Measurements from ENCODE around the gene PCCA.

PCCA gene

DNA sequence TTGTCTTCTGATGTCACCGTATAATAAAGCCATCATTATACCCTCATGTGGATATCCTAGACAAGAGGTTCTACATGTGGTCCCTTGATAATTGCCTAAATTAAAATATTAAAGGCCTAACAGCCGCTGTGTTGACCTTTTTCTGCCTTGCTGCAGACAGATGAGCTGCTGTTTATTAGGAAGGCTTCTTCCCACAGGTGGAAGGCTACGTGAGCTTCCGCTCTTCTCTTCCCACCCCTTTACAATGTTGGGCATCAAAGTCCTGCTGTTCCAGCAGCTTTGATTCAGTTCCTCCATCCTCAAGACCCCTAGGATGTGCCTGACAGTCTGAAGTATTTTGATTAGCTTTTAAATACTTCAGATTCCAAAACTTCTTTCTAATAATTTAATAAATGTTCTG is 217.1 kb downstream of the PCCA start:
- H3K9ac ChIP-seq (ENCODE audit: low read length): no peak overlapping the region
- no peaks in the 10 kb centered on the region for H3K36me3 ChIP-seq (ENCODE audit: low read length)
- no peak overlapping the region for H2AFZ ChIP-seq (ENCODE audit: low read depth, low read length, severe bottlenecking)
- no peaks in the 10 kb centered on the region for H3F3A ChIP-seq (ENCODE audit: insufficient read depth)
- no peaks in the 10 kb centered on the region for H3K9me2 ChIP-seq (replicated peaks; ENCODE audit: insufficient read depth, low read length)
- H3K27ac ChIP-seq (ENCODE audit: low read depth, low read length): no peak overlapping the region
- H4K20me1 ChIP-seq (ENCODE audit: low read depth, low read length): no peaks in the 10 kb centered on the region
- H3K4me3 ChIP-seq (ENCODE audit: insufficient read depth, low read length, poor library complexity, severe bottlenecking): no peak overlapping the region
- H3K9me3 ChIP-seq (ENCODE audit: insufficient read depth, low read length): no peaks in the 10 kb centered on the region
- no peak overlapping the region for H3K4me2 ChIP-seq (ENCODE audit: low read depth, low read length, poor library complexity, severe bottlenecking)
- TF ChIP-seq CTCF (IDR thresholded peaks at IDR 0.05; ENCODE audit: insufficient read depth, low read length, poor library complexity, severe bottlenecking) (no peak), EZH2phosphoT487 (conservative IDR thresholded peaks at IDR 0.05; ENCODE audit: low read length) (no peak)
- no peaks in the 10 kb centered on the region for H3K79me2 ChIP-seq (ENCODE audit: insufficient read depth, low read length)
- H3K27me3 ChIP-seq (ENCODE audit: low read length): no peaks in the 10 kb centered on the region

DNA sequence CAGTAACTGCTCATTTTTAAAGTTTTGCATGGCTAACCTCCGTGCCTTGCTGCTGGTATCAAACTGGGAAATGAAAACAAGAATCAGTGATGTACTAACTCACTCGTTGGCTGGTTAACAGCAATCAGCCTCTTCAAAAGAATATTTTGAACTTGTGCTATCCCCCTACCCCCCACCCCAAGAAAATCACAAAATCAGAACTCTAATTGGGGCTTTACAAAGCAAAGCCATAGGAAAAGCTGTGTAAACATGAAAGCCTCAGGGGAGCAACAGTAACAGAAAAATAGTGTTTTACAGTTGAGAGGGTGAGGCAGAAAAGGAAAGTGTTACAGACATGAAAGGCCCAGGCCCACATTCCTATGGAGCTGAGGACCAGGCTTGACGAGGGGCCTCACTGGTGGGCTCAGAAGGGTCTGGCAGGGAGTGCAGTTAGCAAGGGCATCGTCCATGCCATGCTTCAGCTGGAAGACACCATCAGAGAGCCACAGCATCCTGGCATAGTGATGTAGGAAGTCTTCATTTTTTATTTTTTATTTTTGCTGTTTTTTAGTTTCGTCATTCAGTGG is 217.6 kb downstream of the PCCA start:
- no peak overlapping the region for H3K4me2 ChIP-seq (ENCODE audit: low read depth, low read length, poor library complexity, severe bottlenecking)
- H3K4me3 ChIP-seq (ENCODE audit: insufficient read depth, low read length, poor library complexity, severe bottlenecking): no peak overlapping the region
- no peaks in the 10 kb centered on the region for H3K27me3 ChIP-seq (ENCODE audit: low read length)
- no peaks in the 10 kb centered on the region for H3F3A ChIP-seq (ENCODE audit: insufficient read depth)
- no peak overlapping the region for H3K27ac ChIP-seq (ENCODE audit: low read depth, low read length)
- no peaks in the 10 kb centered on the region for H3K9me2 ChIP-seq (replicated peaks; ENCODE audit: insufficient read depth, low read length)
- no peaks in the 10 kb centered on the region for H3K36me3 ChIP-seq (ENCODE audit: low read length)
- no peaks in the 10 kb centered on the region for H3K79me2 ChIP-seq (ENCODE audit: insufficient read depth, low read length)
- H3K9me3 ChIP-seq (ENCODE audit: insufficient read depth, low read length): no peaks in the 10 kb centered on the region
- no peak for TF ChIP-seq EZH2phosphoT487 (conservative IDR thresholded peaks at IDR 0.05; ENCODE audit: low read length)
- no peak for TF ChIP-seq CTCF (IDR thresholded peaks at IDR 0.05; ENCODE audit: insufficient read depth, low read length, poor library complexity, severe bottlenecking)
- no peak overlapping the region for H2AFZ ChIP-seq (ENCODE audit: low read depth, low read length, severe bottlenecking)
- no peak overlapping the region for H3K9ac ChIP-seq (ENCODE audit: low read length)
- H4K20me1 ChIP-seq (ENCODE audit: low read depth, low read length): no peaks in the 10 kb centered on the region

DNA sequence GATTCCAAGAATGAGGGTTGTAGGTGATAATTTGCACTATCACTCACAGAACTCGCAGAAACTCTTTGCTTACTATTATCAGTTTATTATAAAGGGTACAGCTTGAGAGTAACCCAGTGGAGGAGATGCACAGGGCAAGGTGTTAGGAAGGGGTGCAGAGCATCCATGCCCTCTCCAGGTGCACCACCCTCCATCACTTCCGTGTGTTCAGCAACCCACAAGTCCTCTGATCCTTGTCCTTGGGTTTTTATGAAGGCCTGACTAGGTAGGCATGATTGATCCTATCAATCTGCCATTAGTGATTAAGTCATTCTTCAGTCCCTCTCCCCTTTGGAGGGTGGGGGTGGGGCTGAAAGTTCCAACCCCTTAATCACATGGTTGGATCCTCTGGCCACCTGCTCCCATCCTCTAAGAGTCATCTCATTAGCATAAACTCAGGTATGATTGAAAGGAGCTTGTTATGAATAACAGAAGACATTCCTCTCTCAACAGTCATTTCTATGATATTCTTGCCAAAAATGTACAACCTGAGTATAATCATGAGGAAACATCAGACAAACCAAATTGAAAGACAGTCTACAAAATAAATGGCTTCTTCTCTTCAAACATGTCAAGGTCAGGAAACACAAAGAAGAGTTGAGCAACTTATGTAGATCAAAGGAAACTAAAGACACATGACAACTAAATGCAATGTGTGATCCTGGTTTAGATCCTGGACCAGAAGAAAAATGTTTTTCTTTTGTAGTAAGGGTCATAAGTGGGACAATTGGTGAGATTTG is 225.4 kb downstream of the PCCA start:
- Histone ChIP-seq H2AFZ (ENCODE audit: low read depth, low read length, severe bottlenecking) (no peak overlapping the region), H3K4me3 (ENCODE audit: insufficient read depth, low read length, poor library complexity, severe bottlenecking) (no peak overlapping the region), H3K4me2 (ENCODE audit: low read depth, low read length, poor library complexity, severe bottlenecking) (no peak overlapping the region), H3K79me2 (ENCODE audit: insufficient read depth, low read length) (no peaks in the 10 kb centered on the region), H3F3A (ENCODE audit: insufficient read depth) (no peaks in the 10 kb centered on the region), H3K27ac (ENCODE audit: low read depth, low read length) (no peak overlapping the region), H3K9me2 (replicated peaks; ENCODE audit: insufficient read depth, low read length) (no peaks in the 10 kb centered on the region), H3K9me3 (ENCODE audit: insufficient read depth, low read length) (no peaks in the 10 kb centered on the region), H4K20me1 (ENCODE audit: low read depth, low read length) (no peaks in the 10 kb centered on the region), H3K36me3 (ENCODE audit: low read length) (no peaks in the 10 kb centered on the region), H3K9ac (ENCODE audit: low read length) (no peak overlapping the region), H3K27me3 (ENCODE audit: low read length) (no peaks in the 10 kb centered on the region)
- TF ChIP-seq EZH2phosphoT487 (conservative IDR thresholded peaks at IDR 0.05; ENCODE audit: low read length) (no peak), CTCF (IDR thresholded peaks at IDR 0.05; ENCODE audit: insufficient read depth, low read length, poor library complexity, severe bottlenecking) (no peak)
